GM23248 (cell line): Measurements from ENCODE around the gene RAPGEF4.

ENCODE experiments used
- EZH2 ChIP-seq: fragments of 200-600 bp; sonication (generic); IDR thresholded peaks from 2 replicates; pipeline ENCODE4 v1.6.1; 2018; ENCODE audit warnings: antibody characterized with exemption, mild to moderate bottlenecking; ENCODE audit not compliant: insufficient read depth, poor library complexity, severe bottlenecking
- EZH2phosphoT487 ChIP-seq: fragments of 200-600 bp; sonication (generic); IDR thresholded peaks from 2 replicates; pipeline ENCODE4 v1.6.1; 2018; ENCODE audit warnings: antibody characterized with exemption, moderate library complexity, mild to moderate bottlenecking, low read depth; ENCODE audit not compliant: insufficient read depth

DNA sequence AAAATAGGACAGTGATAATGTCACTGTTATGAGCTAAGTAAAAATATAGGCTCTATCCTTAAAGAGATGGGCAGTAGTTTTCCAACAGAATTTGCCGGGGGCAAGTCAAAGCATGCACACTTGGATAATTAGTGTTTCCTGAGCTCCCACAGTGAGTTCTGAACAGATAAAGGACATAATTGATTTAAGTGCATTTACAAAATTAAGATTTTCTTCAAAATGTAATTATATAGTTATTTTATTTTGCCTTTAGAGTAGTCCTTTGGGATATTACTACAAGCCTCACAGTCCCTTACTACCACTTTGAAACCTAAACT lies 107.6 kb downstream of the RAPGEF4 start:
- TF ChIP-seq EZH2: no peak
- TF ChIP-seq EZH2phosphoT487: no peak
